Endothelial cell of umbilical vein (primary cell): ENCODE data around the gene CMTM4. TPM values are rescaled to one million over a fixed set of nuclear protein-coding genes. Genes with fewer than 3 reads are reported as not detected.

Source experiments
- BruUV-seq: library from RNA; stranded (reverse); fragments of 400-500 nt; replicated peaks from 2 replicates; lab custom pipeline; 2021; lab: Mats Ljungman, UMichigan
- CTCF ChIA-PET: fragments of 300-600, 350-600 bp; sonication (Branson Sonifier 250); formaldehyde crosslinking; loops from one replicate; lab custom pipeline; 2021; ENCODE audit warnings: antibody characterized with exemption, inconsistent platforms; lab: Charles Lee
- POLR2A ChIA-PET: fragments of 300-600, 350-600 bp; sonication (Branson Sonifier 250); formaldehyde crosslinking; loops from one replicate; lab custom pipeline; 2021; ENCODE audit warnings: antibody characterized with exemption, inconsistent platforms; lab: Charles Lee
- DNase-seq: peaks from one replicate; pipeline ENCODE4 v3.0.0-alpha.2; 2011; ENCODE audit warnings: low read depth, low spot score
- FAIRE-seq: peaks from 2 replicates; lab custom pipeline; 2011; peaks lifted over from hg19 to GRCh38; lab: Jason Lieb, UNC
- H2AFZ ChIP-seq: 2 replicates; pipeline ENCODE4 v1.6.0; 2012; ENCODE audit warnings: low read depth, low read length, control low read depth, inconsistent platforms
- H3K27ac ChIP-seq: 2 replicates; pipeline ENCODE4 v1.5.1; 2011; ENCODE audit warnings: low read depth, mild to moderate bottlenecking, control low read depth, low read length, moderate library complexity; ENCODE audit not compliant: insufficient read depth
- H3K27me3 ChIP-seq, 2 experiments: 2 replicates each; pipeline versions ENCODE4 v1.6.0 to v1.6.1; 2011; ENCODE audit warnings: low read length in 2 of 2, mixed read lengths in 1 of 2; ENCODE audit not compliant: control insufficient read depth in 2 of 2, insufficient read depth in 2 of 2
- H3K36me3 ChIP-seq, 2 experiments: 2 replicates in 1 of 2; 3 replicates in 1 of 2; pipeline ENCODE4 v1.5.1; 2011; ENCODE audit warnings: low read length in 2 of 2, mild to moderate bottlenecking in 1 of 2, moderate library complexity in 1 of 2; ENCODE audit not compliant: control insufficient read depth in 2 of 2, insufficient read depth in 2 of 2; ENCODE audit errors: extremely low read depth in 1 of 2
- H3K4me1 ChIP-seq: 3 replicates; pipeline ENCODE4 v1.5.1; 2011; ENCODE audit warnings: mild to moderate bottlenecking, low read length; ENCODE audit not compliant: control insufficient read depth, insufficient read depth; ENCODE audit errors: extremely low read depth
- H3K4me2 ChIP-seq: 2 replicates; pipeline ENCODE4 v1.6.1; 2011; ENCODE audit warnings: low read length, control low read depth, mixed read lengths; ENCODE audit not compliant: insufficient read depth
- H3K4me3 ChIP-seq, 3 experiments: fragments of 200-600 bp in 1 of 3; sonication (generic), shearing (Covaris generic) in 1 of 3; replicated peaks in 1 of 3; 2 replicates each; pipeline ENCODE4 v1.5.1; 2011 to 2016; ENCODE audit warnings: control low read depth in 3 of 3, low read length in 3 of 3, mild to moderate bottlenecking in 2 of 3, inconsistent platforms in 1 of 3, low read depth in 1 of 3, moderate library complexity in 1 of 3; ENCODE audit not compliant: insufficient read depth in 1 of 3
- H3K79me2 ChIP-seq: 2 replicates; pipeline ENCODE4 v1.6.0; 2012; ENCODE audit warnings: low read length, inconsistent platforms; ENCODE audit not compliant: control insufficient read depth, insufficient read depth
- H3K9ac ChIP-seq: replicated peaks from 2 replicates; pipeline ENCODE3; 2011; ENCODE audit warnings: low read length, control low read depth; ENCODE audit not compliant: insufficient read depth; ENCODE audit errors: extremely low read depth
- H3K9me1 ChIP-seq: replicated peaks from 3 replicates; pipeline ENCODE4 v1.6.0; 2011; ENCODE audit warnings: mild to moderate bottlenecking, low read length; ENCODE audit not compliant: control insufficient read depth, insufficient read depth; ENCODE audit errors: extremely low read depth
- H3K9me3 ChIP-seq: replicated peaks from 2 replicates; pipeline ENCODE4 v1.5.1; 2012; ENCODE audit warnings: low read length, inconsistent platforms; ENCODE audit not compliant: control insufficient read depth, insufficient read depth
- H4K20me1 ChIP-seq: replicated peaks from 2 replicates; pipeline ENCODE3; 2011; ENCODE audit warnings: mild to moderate bottlenecking, low read length; ENCODE audit not compliant: control insufficient read depth, insufficient read depth; ENCODE audit errors: extremely low read depth
- EZH2 ChIP-seq: IDR thresholded peaks from 2 replicates; pipeline ENCODE4 v1.6.1; 2012; ENCODE audit warnings: borderline replicate concordance, low read depth, mild to moderate bottlenecking, moderate library complexity, low read length, inconsistent platforms; ENCODE audit not compliant: severe bottlenecking
- FOS ChIP-seq: IDR thresholded peaks from 2 replicates; pipeline ENCODE4 v1.6.1; 2011; ENCODE audit warnings: mild to moderate bottlenecking, low read length, moderate library complexity, borderline replicate concordance; ENCODE audit not compliant: insufficient read depth
- GATA2 ChIP-seq: IDR thresholded peaks from 2 replicates; pipeline ENCODE4 v1.7.0; 2011; ENCODE audit warnings: low read depth, mild to moderate bottlenecking, moderate library complexity, mixed read lengths, low read length; ENCODE audit not compliant: insufficient read length, insufficient read depth
- JUN ChIP-seq: IDR thresholded peaks from 2 replicates; pipeline ENCODE4 v1.6.1; 2011; ENCODE audit warnings: borderline replicate concordance, low read depth; ENCODE audit not compliant: insufficient read length, insufficient read depth
- MYC ChIP-seq: IDR thresholded peaks from one replicate; pipeline ENCODE4 v1.6.1; 2011; ENCODE audit warnings: mild to moderate bottlenecking, low read depth, low read length
- POLR2A ChIP-seq: IDR thresholded peaks from 2 replicates; pipeline ENCODE4 v1.6.1; 2012; ENCODE audit warnings: low read depth, mild to moderate bottlenecking, control low read depth, low read length
- POLR2AphosphoS5 ChIP-seq: IDR thresholded peaks from 2 replicates; pipeline ENCODE4 v1.6.1; 2012; ENCODE audit warnings: low read depth, mild to moderate bottlenecking, control low read depth, low read length, moderate library complexity; ENCODE audit not compliant: insufficient read depth
- dilution Hi-C: fragments of 300-500 bp; cut with MboI; formaldehyde crosslinking; loops from one replicate; pipeline ENCODE4 v1.15.0; 2019; ENCODE audit warnings: low sequenced_read_pairs; ENCODE audit not compliant: extremely low pct_ligation_motif_present
- intact Hi-C: fragments of 100-400 bp; cut with micrococcal nuclease; formaldehyde crosslinking; loops from one replicate; pipeline ENCODE4 v1.10.0; 2022
- polyA plus RNA-seq, 4 experiments: library from polyadenylated mRNA; depleted of rRNA in 3 of 4; stranded (reverse) in 3 of 4; unstranded in 1 of 4; fragments of >200 nt; gene quantifications; 2 replicates each; pipeline versions ENCODE4 v1.2.1 to v1.2.3, GENCODE V29; 2011 to 2012; ENCODE audit warnings: missing spikeins in 1 of 4
- total RNA-seq: library from RNA; stranded (reverse); gene quantifications from 2 replicates; pipeline ENCODE4 v1.2.3, GENCODE V29; 2021
- TF ChIP-seq, protein P1 (sequence below), 2 donors: IDR thresholded peaks; 1 replicate in 1 of 2; 2 replicates in 1 of 2; pipeline ENCODE4 v1.5.1; 2011; ENCODE audit warnings: low read length in 2 of 2, mild to moderate bottlenecking in 2 of 2, moderate library complexity in 2 of 2, control low read depth in 1 of 2, inconsistent platforms in 1 of 2, low read depth in 1 of 2; ENCODE audit not compliant: insufficient read depth in 1 of 2; ENCODE audit errors: extremely low read depth in 1 of 2
- TF ChIP-seq, protein P2 (sequence below): IDR thresholded peaks from 2 replicates; pipeline ENCODE4 v1.6.1; 2011; ENCODE audit not compliant: insufficient read depth, insufficient read length

The CMTM4 gene
- total and polyA plus RNA-seq, 2 donors (not counting 3 experiments of a cell fraction or from before 2014, with no cell fraction given): 9.0 to 10.7 TPM

DNA sequence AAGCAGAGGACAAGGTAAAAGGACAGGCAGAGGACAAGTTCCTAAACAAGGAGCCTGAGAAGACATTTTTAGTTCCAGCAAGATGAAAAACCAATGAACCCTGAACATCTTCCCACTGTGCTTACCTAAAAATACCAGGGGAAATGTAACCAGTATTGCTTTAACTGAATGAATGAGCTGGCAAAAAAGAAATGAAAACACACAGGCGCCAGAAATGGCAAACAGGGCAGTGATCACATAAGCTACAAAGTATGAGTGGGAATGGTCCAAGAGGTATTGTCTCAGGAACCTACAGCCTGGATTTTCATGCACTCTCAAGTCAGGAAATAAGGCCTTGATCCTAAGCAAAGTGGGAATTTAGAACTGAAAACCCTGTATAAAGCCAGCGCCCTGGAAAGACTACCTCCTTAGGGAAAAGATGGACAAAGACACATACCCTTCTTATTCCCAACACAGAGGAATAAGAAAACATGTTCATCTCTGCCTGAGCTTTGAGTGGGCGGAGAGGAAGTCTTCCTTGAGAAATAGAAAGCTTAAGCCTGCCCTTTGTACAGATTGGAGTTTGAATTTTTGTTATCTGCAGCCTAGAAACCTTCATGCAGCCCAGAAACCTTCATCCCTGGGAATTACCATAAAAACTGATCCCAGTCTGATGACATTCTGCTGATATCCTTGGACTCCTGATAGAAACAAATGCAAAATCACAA is 115.1 kb downstream of the CMTM4 start:
- peaks cover 18% of the 10 kb centered on the region for H3K4me1 ChIP-seq
- H2AFZ ChIP-seq: no peak overlapping the region
- H3K9ac ChIP-seq: no peak overlapping the region
- H3K27me3 ChIP-seq: peaks cover 4 to 13% of the 10 kb centered on the region in 2 experiments
- no peak for FAIRE-seq
- H3K4me3 ChIP-seq: no peak overlapping the region
- no TSS peak for BruUV-seq
- dilution Hi-C loops: no loop called here
- ChIA-PET POLR2A (no interaction called here), CTCF (interaction anchor here (1.0 to 2.0 kb wide), 6 partner anchors 8 to 292 kb away, joined by 3 to 9 read pairs (median 6); partner anchors contain the start of gene CKLF)
- no peak overlapping the region for H3K27ac ChIP-seq
- H3K9me1 ChIP-seq: no peaks in the 10 kb centered on the region
- no peaks in the 10 kb centered on the region for H4K20me1 ChIP-seq
- no peak for DNase-seq
- intact Hi-C loops: no loop called here
- H3K36me3 ChIP-seq: no peaks in the 10 kb centered on the region
- H3K9me3 ChIP-seq: no peaks in the 10 kb centered on the region
- no peaks in the 10 kb centered on the region for H3K79me2 ChIP-seq
- no peak overlapping the region for H3K4me2 ChIP-seq
- TF ChIP-seq, protein P1, sequence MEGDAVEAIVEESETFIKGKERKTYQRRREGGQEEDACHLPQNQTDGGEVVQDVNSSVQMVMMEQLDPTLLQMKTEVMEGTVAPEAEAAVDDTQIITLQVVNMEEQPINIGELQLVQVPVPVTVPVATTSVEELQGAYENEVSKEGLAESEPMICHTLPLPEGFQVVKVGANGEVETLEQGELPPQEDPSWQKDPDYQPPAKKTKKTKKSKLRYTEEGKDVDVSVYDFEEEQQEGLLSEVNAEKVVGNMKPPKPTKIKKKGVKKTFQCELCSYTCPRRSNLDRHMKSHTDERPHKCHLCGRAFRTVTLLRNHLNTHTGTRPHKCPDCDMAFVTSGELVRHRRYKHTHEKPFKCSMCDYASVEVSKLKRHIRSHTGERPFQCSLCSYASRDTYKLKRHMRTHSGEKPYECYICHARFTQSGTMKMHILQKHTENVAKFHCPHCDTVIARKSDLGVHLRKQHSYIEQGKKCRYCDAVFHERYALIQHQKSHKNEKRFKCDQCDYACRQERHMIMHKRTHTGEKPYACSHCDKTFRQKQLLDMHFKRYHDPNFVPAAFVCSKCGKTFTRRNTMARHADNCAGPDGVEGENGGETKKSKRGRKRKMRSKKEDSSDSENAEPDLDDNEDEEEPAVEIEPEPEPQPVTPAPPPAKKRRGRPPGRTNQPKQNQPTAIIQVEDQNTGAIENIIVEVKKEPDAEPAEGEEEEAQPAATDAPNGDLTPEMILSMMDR (IDR thresholded peaks at IDR 0.05; ENCODE audit: extremely low read depth in 1 of 2, insufficient read depth in 1 of 2, low read depth in 1 of 2, low read length in 2 of 2): no peak
- TF ChIP-seq, protein P2, sequence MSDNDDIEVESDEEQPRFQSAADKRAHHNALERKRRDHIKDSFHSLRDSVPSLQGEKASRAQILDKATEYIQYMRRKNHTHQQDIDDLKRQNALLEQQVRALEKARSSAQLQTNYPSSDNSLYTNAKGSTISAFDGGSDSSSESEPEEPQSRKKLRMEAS: no peak
- TF ChIP-seq EZH2 (no peak), POLR2A (no peak), MYC (no peak), POLR2AphosphoS5 (no peak), FOS (no peak), JUN (no peak), GATA2 (no peak)
